ENCODE data around the gene TSNAXIP1. TPM values are rescaled to one million over a fixed set of nuclear protein-coding genes. Genes with fewer than 3 reads are reported as not detected.

Gene TSNAXIP1, protein sequence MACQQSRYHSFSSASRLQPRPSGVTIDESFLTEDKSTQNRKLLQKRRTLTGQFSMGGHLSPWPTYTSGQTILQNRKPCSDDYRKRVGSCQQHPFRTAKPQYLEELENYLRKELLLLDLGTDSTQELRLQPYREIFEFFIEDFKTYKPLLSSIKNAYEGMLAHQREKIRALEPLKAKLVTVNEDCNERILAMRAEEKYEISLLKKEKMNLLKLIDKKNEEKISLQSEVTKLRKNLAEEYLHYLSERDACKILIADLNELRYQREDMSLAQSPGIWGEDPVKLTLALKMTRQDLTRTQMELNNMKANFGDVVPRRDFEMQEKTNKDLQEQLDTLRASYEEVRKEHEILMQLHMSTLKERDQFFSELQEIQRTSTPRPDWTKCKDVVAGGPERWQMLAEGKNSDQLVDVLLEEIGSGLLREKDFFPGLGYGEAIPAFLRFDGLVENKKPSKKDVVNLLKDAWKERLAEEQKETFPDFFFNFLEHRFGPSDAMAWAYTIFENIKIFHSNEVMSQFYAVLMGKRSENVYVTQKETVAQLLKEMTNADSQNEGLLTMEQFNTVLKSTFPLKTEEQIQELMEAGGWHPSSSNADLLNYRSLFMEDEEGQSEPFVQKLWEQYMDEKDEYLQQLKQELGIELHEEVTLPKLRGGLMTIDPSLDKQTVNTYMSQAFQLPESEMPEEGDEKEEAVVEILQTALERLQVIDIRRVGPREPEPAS
- under 1 TPM; 0.77 to 0.81 TPM for total RNA-seq

DNA sequence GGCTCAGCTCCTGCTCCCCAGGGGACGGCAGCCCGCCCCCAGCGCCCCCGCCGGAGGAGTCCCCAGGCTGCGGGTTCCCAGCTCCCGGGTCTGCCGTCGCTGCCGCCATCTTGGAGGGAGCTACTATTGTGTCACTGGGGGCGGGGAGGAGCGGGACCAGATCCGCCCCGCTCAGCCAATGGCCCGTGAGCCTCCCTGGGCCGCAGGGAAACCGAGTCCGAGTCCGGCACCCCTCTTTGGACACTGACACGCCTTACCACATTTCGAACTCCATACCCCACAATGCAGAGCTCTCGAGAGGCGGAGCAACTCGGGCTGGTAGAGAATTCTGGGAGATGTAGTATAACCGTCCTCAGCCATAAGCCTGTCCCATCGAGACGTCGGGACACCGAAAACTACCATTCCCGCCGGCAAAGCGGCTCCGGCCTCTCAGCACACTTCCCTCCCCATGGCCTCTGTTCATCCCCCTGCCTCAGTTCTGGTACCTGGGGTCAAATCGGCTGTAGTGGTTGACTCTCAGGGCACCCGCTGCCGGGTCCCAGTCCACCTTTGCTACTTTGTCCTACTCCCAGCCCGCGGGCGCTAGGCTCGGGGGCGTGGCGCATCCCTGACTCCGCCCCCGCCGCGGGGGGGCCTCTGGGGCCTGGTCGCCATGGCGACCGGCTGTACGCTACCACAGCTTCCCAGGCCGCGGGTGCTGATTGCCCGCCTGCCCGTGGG lies at the start of gene TSNAXIP1, which contains the start of gene RANBP10:
Gene TSNAXIP1 (plus strand): TSS at position 462 of the 720 bp plus-strand sequence. CDS start 261 bp downstream, outside the sequence.
Gene RANBP10 (minus strand): TSS at position 133 of the 720 bp plus-strand sequence. CDS start 24 bp downstream, at position 109.
- Mint-ChIP-seq H3K27ac (peak within 1 kb of the TSS; percentile 91), H3K36me3 (peaks cover 22% of the 10 kb centered on the region), H3K27me3 (no peaks in the 10 kb centered on the region), H3K4me3 (peak within 1 kb of the TSS; percentile 93), H3K9me3 (no peaks in the 10 kb centered on the region), H3K4me1 (ENCODE audit: low read depth) (peaks cover 39% of the 10 kb centered on the region)
- intact Hi-C loops (cut with micrococcal nuclease) = loop anchor here (1.0 to 10.0 kb wide), 7 partner anchors 36 to 325 kb away; partner anchors contain the start of genes ATP6V0D1, C16orf86, ENKD1 and GFOD2
- CTCF ChIA-PET = interaction anchor here (0.6 to 2.7 kb wide), 13 partner anchors 9 to 409 kb away, joined by 3 to 75 read pairs (median 3); partner anchors contain the start of gene CENPT
- DNase-seq = peak; percentile 98
- POLR2A ChIA-PET = interaction anchor here (0.8 to 2.0 kb wide), 10 partner anchors 10 to 285 kb away, joined by 3 to 14 read pairs (median 6); partner anchors contain the start of genes CENPT, GFOD2, NUTF2 and PSMB10

DNA sequence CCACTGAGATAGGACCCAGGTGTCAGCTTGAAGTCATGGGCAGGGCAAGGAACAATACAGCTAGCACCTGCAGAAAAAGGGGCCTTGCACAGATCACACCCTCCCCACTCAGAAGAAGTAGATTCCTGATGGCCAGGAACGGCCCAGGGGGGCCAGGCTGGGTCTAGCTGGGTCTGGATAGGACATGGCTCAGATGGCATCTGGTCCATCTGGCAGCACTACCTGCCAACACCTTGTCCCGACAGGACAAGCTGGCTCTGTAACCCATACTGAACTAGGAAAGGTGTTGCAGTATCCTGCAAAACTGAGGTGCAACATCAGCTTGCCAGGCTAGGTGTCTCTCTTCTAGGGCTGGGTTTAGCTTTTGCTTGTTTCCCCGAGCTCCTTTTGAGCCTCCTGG lies 48.7 kb upstream of the TSNAXIP1 start:
- intact Hi-C loops (cut with micrococcal nuclease) = no loop called here
- Mint-ChIP-seq H3K9me3 (no peaks in the 10 kb centered on the region), H3K27ac (no peak overlapping the region), H3K36me3 (no peaks in the 10 kb centered on the region), H3K27me3 (no peaks in the 10 kb centered on the region), H3K4me1 (ENCODE audit: low read depth) (peaks cover 17% of the 10 kb centered on the region), H3K4me3 (no peak overlapping the region)
- DNase-seq = no peak
- ChIA-PET POLR2A (no interaction called here), CTCF (interaction anchor here (1.0 kb wide), 1 partner anchor 19 kb away, joined by 4 read pairs; no protein-coding TSS in a partner anchor)

DNA sequence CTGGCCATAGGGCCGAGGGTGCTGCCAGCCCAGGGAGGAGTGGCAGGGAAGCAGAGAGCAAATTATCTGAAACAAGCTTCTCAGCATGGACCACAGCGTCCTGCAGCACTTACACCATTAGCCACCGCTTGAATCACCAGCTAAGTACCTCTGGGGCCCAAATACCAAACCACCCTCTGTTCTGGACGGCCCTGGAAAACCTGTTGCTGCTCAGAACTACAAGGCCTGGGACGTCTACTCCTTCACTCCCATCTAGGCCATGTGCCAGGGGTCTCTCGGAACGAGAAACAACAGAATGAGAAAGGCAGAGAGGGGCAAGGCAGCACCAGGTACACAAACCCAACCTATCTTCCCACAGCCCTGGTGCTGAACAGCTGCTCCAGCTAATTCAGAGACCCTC lies 47.7 kb upstream of the TSNAXIP1 start:
- H3K36me3 Mint-ChIP-seq = peaks cover 3% of the 10 kb centered on the region
- H3K27ac Mint-ChIP-seq = no peak overlapping the region
- no peak overlapping the region for H3K4me3 Mint-ChIP-seq
- no peaks in the 10 kb centered on the region for H3K27me3 Mint-ChIP-seq
- ChIA-PET POLR2A (no interaction called here), CTCF (no interaction called here)
- H3K9me3 Mint-ChIP-seq = no peaks in the 10 kb centered on the region
- intact Hi-C loops (cut with micrococcal nuclease) = no loop called here
- DNase-seq = no peak
- peaks cover 18% of the 10 kb centered on the region for H3K4me1 Mint-ChIP-seq (ENCODE audit: low read depth)

- intact Hi-C loops (cut with micrococcal nuclease) = no loop called here
- peaks cover 18% of the 10 kb centered on the region for H3K4me1 Mint-ChIP-seq (ENCODE audit: low read depth)
- no peak for DNase-seq
- no peaks in the 10 kb centered on the region for H3K9me3 Mint-ChIP-seq
- H3K4me3 Mint-ChIP-seq = no peak overlapping the region
- no peaks in the 10 kb centered on the region for H3K27me3 Mint-ChIP-seq
- peaks cover 3% of the 10 kb centered on the region for H3K36me3 Mint-ChIP-seq
- no peak overlapping the region for H3K27ac Mint-ChIP-seq
- POLR2A ChIA-PET = interaction anchor here (0.6 kb wide), 1 partner anchor 548 kb away, joined by 3 read pairs; no protein-coding TSS in a partner anchor
- CTCF ChIA-PET = interaction anchor here (0.6 to 1.4 kb wide), 2 partner anchors 158 to 168 kb away, joined by 3 read pairs; no protein-coding TSS in a partner anchor
Measured at GRCh38 chr16:67760206-67760955, 46.3 kb upstream of the TSNAXIP1 start.

DNA sequence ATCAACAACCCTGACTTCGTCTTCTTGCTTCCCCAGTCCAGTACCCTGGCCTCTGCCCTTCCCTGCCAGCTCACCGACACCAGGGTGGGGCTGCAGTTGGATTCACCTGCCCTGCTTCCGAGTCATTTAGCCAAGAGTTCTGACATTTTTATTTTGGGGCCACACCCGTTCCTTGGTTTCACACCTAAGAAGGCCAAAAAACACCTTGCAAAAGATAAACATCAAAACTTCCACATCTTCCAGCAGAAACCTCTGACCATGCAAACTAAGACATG lies 45.8 kb upstream of the TSNAXIP1 start:
- no peak overlapping the region for H3K27ac Mint-ChIP-seq
- H3K4me3 Mint-ChIP-seq = no peak overlapping the region
- no peaks in the 10 kb centered on the region for H3K27me3 Mint-ChIP-seq
- H3K36me3 Mint-ChIP-seq = peaks cover 3% of the 10 kb centered on the region
- POLR2A ChIA-PET = interaction anchor here (0.6 kb wide), 1 partner anchor 549 kb away, joined by 3 read pairs; no protein-coding TSS in a partner anchor
- no peak for DNase-seq
- no peaks in the 10 kb centered on the region for H3K9me3 Mint-ChIP-seq
- intact Hi-C loops (cut with micrococcal nuclease) = no loop called here
- peaks cover 18% of the 10 kb centered on the region for H3K4me1 Mint-ChIP-seq (ENCODE audit: low read depth)
- CTCF ChIA-PET = interaction anchor here (0.6 to 1.4 kb wide), 2 partner anchors 157 to 167 kb away, joined by 3 read pairs; no protein-coding TSS in a partner anchor

DNA sequence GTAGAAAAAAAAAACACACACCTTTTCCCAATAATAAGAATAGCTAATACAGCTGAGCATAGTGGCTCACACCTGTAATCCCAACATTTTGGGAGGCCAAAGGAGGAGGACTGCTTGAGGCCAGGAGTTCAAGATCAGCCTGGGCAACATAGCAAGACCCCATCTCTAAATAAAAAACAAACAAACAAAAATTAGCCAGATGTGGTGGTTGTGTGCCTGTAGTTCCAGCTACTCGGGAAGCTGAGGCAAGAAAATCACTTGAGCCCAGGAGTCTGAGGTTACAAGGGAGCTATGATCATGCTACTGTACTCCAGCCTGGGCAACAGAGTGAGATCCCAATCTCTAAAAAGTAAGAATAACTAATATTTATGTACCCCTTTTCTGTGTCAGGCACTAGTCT lies 44.8 kb upstream of the TSNAXIP1 start:
- Mint-ChIP-seq H3K27me3 (no peaks in the 10 kb centered on the region), H3K36me3 (peaks cover 6% of the 10 kb centered on the region), H3K27ac (no peak overlapping the region), H3K4me1 (ENCODE audit: low read depth) (peaks cover 18% of the 10 kb centered on the region), H3K4me3 (no peak overlapping the region), H3K9me3 (no peaks in the 10 kb centered on the region)
- ChIA-PET CTCF (no interaction called here), POLR2A (no interaction called here)
- intact Hi-C loops (cut with micrococcal nuclease) = no loop called here
- no peak for DNase-seq

- Mint-ChIP-seq H3K27ac (peak overlapping the region; percentile 3), H3K27me3 (no peaks in the 10 kb centered on the region), H3K9me3 (no peaks in the 10 kb centered on the region), H3K36me3 (peaks cover 6% of the 10 kb centered on the region), H3K4me3 (no peak overlapping the region), H3K4me1 (ENCODE audit: low read depth) (peaks cover 18% of the 10 kb centered on the region)
- CTCF ChIA-PET = no interaction called here
- intact Hi-C loops (cut with micrococcal nuclease) = no loop called here
- DNase-seq = no peak
- POLR2A ChIA-PET = no interaction called here
Measured at GRCh38 chr16:67762385-67762784, 44.3 kb upstream of the TSNAXIP1 start.

- no peaks in the 10 kb centered on the region for H3K9me3 Mint-ChIP-seq
- no peaks in the 10 kb centered on the region for H3K27me3 Mint-ChIP-seq
- intact Hi-C loops (cut with micrococcal nuclease) = no loop called here
- H3K36me3 Mint-ChIP-seq = peaks cover 6% of the 10 kb centered on the region
- no peak overlapping the region for H3K4me3 Mint-ChIP-seq
- H3K27ac Mint-ChIP-seq = no peak overlapping the region
- ChIA-PET CTCF (no interaction called here), POLR2A (no interaction called here)
- H3K4me1 Mint-ChIP-seq (ENCODE audit: low read depth) = peaks cover 18% of the 10 kb centered on the region
- no peak for DNase-seq
Measured at GRCh38 chr16:67763066-67763465, 43.6 kb upstream of the TSNAXIP1 start.

GRCh38 chr16:67764158-67764667 lies 42.5 kb upstream of the TSNAXIP1 start:
- CTCF ChIA-PET = no interaction called here
- POLR2A ChIA-PET = no interaction called here
- DNase-seq = no peak
- no peaks in the 10 kb centered on the region for H3K27me3 Mint-ChIP-seq
- intact Hi-C loops (cut with micrococcal nuclease) = no loop called here
- peaks cover 18% of the 10 kb centered on the region for H3K4me1 Mint-ChIP-seq (ENCODE audit: low read depth)
- no peak overlapping the region for H3K27ac Mint-ChIP-seq
- peaks cover 6% of the 10 kb centered on the region for H3K36me3 Mint-ChIP-seq
- H3K4me3 Mint-ChIP-seq = no peak overlapping the region
- H3K9me3 Mint-ChIP-seq = no peaks in the 10 kb centered on the region

DNA sequence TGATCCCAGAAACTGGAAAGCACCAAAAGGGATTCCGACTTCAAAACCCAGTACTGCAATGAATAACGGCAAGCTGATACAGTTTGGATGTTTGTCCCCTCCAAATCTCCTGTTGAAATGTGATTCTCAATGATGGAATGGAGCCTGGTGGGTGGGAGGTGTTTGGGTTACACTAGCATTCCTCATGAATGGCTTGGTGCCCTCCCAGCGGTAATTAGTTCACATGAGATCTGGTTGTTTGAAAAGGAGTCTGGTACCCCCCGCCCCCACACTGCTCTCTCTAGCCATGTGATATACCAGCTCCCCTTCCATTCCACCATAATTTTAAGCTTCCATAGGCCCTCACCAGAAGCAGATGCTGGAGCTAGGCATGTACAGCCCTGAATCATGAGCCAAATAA lies 40.4 kb upstream of the TSNAXIP1 start:
- Mint-ChIP-seq H3K4me3 (no peak overlapping the region), H3K27ac (no peak overlapping the region), H3K4me1 (ENCODE audit: low read depth) (peaks cover 7% of the 10 kb centered on the region), H3K27me3 (no peaks in the 10 kb centered on the region), H3K36me3 (peaks cover 10% of the 10 kb centered on the region), H3K9me3 (no peaks in the 10 kb centered on the region)
- ChIA-PET POLR2A (no interaction called here), CTCF (interaction anchor here (0.6 to 1.5 kb wide), 2 partner anchors 50 to 275 kb away, joined by 3 to 6 read pairs; no protein-coding TSS in a partner anchor)
- intact Hi-C loops (cut with micrococcal nuclease) = no loop called here
- no peak for DNase-seq

DNA sequence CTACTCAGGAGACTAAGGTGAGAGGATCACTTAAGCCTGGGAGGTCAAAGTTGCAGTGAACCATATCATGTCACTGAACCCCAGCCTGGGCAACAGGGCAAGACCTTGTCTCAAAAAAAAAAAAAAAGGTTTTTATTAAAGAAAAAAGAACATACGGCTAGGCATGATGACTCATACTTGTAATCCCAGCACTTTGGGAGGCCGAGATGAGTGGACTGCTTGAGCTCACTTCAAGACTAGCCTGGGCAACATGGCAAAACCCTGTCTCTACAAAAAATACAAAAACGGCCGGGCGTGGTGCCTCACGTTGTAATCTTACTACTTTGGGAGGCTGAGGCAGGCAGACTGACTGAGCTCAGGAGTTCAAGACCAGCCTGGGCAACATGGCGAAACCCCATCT lies 38.7 kb upstream of the TSNAXIP1 start:
- Mint-ChIP-seq H3K4me1 (ENCODE audit: low read depth) (peaks cover under 1% of the 10 kb centered on the region), H3K36me3 (peaks cover 16% of the 10 kb centered on the region), H3K9me3 (no peaks in the 10 kb centered on the region), H3K4me3 (no peak overlapping the region), H3K27me3 (no peaks in the 10 kb centered on the region), H3K27ac (no peak overlapping the region)
- CTCF ChIA-PET = interaction anchor here (1.3 kb wide), 1 partner anchor 49 kb away, joined by 4 read pairs; the partner anchor contains the start of gene GFOD2
- POLR2A ChIA-PET = no interaction called here
- DNase-seq = no peak
- intact Hi-C loops (cut with micrococcal nuclease) = no loop called here

All from activated CD4-positive, alpha-beta memory T cell treated with anti-CD3 and anti-CD28 coated beads for 36 hours (primary cell).